Measurements from ENCODE around the gene DGKZ. TPM values are rescaled to one million over a fixed set of nuclear protein-coding genes. Genes with fewer than 3 reads are reported as not detected.

The DGKZ gene
- polyA plus RNA-seq, 2 of the 4 experiments (the other 2 are of a cell fraction), result 12.8 to 28.4 TPM

GRCh38 chr11:46338636-46338987 lies 8.7 kb upstream of the DGKZ start:
- Histone ChIP-seq H3K27ac (peak overlapping the region in 1 of 2 experiments; percentile 52; a peak in 4 of 6 replicates), H3K4me3 (no peak overlapping the region), H3K4me2 (peak overlapping the region; percentile 64), H3K4me1 (peaks cover 14% of the 10 kb centered on the region), H3K9me3 (no peaks in the 10 kb centered on the region)
- FAIRE-seq (no peak), DNase-seq (ENCODE audit: low read depth in 1 of 2, low spot score in 1 of 2) (no peak), ATAC-seq (no peak; a peak in 1 of 6 replicates)
- CTCF ChIA-PET, result interaction anchor here (1.3 to 25.2 kb wide), 5 partner anchors 8 to 100 kb away, joined by 3 to 325 read pairs (median 18); partner anchors contain the start of gene DGKZ
- POLR2A ChIA-PET, result no interaction called here
- TF ChIP-seq EP300 (IDR thresholded peaks at IDR 0.05) (no peak), GATA3 (IDR thresholded peaks at IDR 0.05; ENCODE audit: borderline replicate concordance) (no peak), CHD2 (IDR thresholded peaks at IDR 0.05; ENCODE audit: low read length, partially characterized antibody) (no peak), HOXB13 (CRISPR knock-in tag; IDR thresholded peaks at IDR 0.05; ENCODE audit: low read depth) (no peak)
- WGBS (ENCODE audit: missing lambda C conversion rate), result 52% methylated on average over 9 of the region's 9 CpGs

DNA sequence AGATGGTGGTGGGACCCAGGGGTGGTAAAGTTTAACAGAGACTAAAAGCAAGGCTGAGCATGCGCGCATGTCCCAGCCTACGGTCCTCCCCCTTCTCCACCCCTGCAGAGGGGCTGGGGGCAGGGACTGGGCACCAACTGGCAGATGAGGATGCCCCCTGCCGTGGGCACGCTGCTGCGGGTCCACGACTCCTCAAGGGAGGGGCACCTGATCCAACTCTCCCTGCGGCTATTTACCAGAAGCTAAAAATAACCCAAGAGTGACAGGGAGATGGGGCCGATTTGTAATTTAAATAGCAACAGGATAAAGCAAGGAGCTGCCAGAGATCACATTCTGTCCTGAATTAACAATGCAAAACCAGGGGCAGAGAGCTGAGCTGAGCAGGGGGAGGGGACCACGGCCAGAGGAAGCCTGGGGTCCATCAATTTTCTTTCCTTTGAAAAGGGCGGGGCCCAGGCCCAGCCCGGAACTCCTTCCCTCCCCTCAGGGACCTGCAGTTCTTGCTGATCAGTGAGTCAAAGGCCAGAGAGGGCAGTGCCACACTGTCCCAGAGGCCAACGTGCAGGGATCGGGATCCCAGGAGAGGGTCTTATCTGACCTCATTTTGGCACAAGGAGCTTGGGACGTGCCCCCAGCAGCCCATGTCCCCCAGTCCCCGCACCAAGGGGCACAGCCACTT lies 8.1 kb upstream of the DGKZ start:
- POLR2A ChIA-PET, result no interaction called here

GRCh38 chr11:46339816-46340215 lies 7.4 kb upstream of the DGKZ start:
- Histone ChIP-seq H3K4me3 (no peak overlapping the region), H3K9me3 (no peaks in the 10 kb centered on the region), H3K27ac (no peak overlapping the region; a peak in 1 of 6 replicates), H3K4me2 (no peak overlapping the region), H3K4me1 (peaks cover 14% of the 10 kb centered on the region)
- 0 out of 6 replicates have a peak, but pooled peaks of 1 of the 2 experiments have one; percentile 11 for ATAC-seq
- WGBS (ENCODE audit: missing lambda C conversion rate), result 78% methylated on average over 2 of the region's 2 CpGs
- no peak for FAIRE-seq
- TF ChIP-seq FOSB (CRISPR knock-in tag; IDR thresholded peaks at IDR 0.05) (no peak), EHMT2 (IDR thresholded peaks at IDR 0.05; ENCODE audit: low read depth) (no peak), HOXB5 (CRISPR knock-in tag; IDR thresholded peaks at IDR 0.05) (no peak), HMGXB4 (CRISPR knock-in tag; IDR thresholded peaks at IDR 0.05; ENCODE audit: borderline replicate concordance) (no peak), JUN (IDR thresholded peaks at IDR 0.05) (no peak), POLR2AphosphoS2 (conservative IDR thresholded peaks at IDR 0.05; ENCODE audit: low read length) (no peak), NFE2L2 (conservative IDR thresholded peaks at IDR 0.05; ENCODE audit: low read length) (no peak), CHD4 (IDR thresholded peaks at IDR 0.05; ENCODE audit: borderline replicate concordance) (no peak), HES2 (IDR thresholded peaks at IDR 0.05) (no peak), RFX5 (IDR thresholded peaks at IDR 0.05) (no peak), KDM5A (IDR thresholded peaks at IDR 0.05) (no peak), PHF8 (IDR thresholded peaks at IDR 0.05; ENCODE audit: borderline replicate concordance, low read depth) (no peak), SMC3 (IDR thresholded peaks at IDR 0.05) (no peak), MAFK (IDR thresholded peaks at IDR 0.05; ENCODE audit: partially characterized antibody) (no peak), RCOR1 (IDR thresholded peaks at IDR 0.05; ENCODE audit: low read depth, low read length) (no peak)
- TF ChIP-seq, protein P1, sequence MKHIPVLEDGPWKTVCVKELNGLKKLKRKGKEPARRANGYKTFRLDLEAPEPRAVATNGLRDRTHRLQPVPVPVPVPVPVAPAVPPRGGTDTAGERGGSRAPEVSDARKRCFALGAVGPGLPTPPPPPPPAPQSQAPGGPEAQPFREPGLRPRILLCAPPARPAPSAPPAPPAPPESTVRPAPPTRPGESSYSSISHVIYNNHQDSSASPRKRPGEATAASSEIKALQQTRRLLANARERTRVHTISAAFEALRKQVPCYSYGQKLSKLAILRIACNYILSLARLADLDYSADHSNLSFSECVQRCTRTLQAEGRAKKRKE (CRISPR knock-in tag; IDR thresholded peaks at IDR 0.05; ENCODE audit: low read depth), result no peak
- TF ChIP-seq, protein P2, sequence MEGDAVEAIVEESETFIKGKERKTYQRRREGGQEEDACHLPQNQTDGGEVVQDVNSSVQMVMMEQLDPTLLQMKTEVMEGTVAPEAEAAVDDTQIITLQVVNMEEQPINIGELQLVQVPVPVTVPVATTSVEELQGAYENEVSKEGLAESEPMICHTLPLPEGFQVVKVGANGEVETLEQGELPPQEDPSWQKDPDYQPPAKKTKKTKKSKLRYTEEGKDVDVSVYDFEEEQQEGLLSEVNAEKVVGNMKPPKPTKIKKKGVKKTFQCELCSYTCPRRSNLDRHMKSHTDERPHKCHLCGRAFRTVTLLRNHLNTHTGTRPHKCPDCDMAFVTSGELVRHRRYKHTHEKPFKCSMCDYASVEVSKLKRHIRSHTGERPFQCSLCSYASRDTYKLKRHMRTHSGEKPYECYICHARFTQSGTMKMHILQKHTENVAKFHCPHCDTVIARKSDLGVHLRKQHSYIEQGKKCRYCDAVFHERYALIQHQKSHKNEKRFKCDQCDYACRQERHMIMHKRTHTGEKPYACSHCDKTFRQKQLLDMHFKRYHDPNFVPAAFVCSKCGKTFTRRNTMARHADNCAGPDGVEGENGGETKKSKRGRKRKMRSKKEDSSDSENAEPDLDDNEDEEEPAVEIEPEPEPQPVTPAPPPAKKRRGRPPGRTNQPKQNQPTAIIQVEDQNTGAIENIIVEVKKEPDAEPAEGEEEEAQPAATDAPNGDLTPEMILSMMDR (IDR thresholded peaks at IDR 0.05), result no peak
- TF ChIP-seq, protein P3, sequence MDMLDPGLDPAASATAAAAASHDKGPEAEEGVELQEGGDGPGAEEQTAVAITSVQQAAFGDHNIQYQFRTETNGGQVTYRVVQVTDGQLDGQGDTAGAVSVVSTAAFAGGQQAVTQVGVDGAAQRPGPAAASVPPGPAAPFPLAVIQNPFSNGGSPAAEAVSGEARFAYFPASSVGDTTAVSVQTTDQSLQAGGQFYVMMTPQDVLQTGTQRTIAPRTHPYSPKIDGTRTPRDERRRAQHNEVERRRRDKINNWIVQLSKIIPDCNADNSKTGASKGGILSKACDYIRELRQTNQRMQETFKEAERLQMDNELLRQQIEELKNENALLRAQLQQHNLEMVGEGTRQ (IDR thresholded peaks at IDR 0.05), result no peak
- ChIA-PET CTCF (interaction anchor here (1.1 to 25.2 kb wide), 6 partner anchors 10 to 101 kb away, joined by 3 to 325 read pairs (median 9); no protein-coding TSS in a partner anchor), POLR2A (no interaction called here)
- DNase-seq (ENCODE audit: low read depth in 1 of 2, low spot score in 1 of 2), result no peak

More for the DNA sequence above, 8.1 kb upstream of the DGKZ start:
- ATAC-seq (peak in 1 of 2 experiments; percentile 58; a peak in 3 of 6 replicates), DNase-seq (ENCODE audit: low read depth in 1 of 2, low spot score in 1 of 2) (no peak), FAIRE-seq (no peak)
- 45% methylated on average over 15 of the region's 16 CpGs for WGBS (ENCODE audit: missing lambda C conversion rate)
- TF ChIP-seq NR3C1 (IDR thresholded peaks at IDR 0.05) (no peak), CHD4 (IDR thresholded peaks at IDR 0.05; ENCODE audit: borderline replicate concordance) (no peak), HEYL (CRISPR knock-in tag; IDR thresholded peaks at IDR 0.05) (no peak), SMC3 (IDR thresholded peaks at IDR 0.05) (no peak), ZSCAN20 (CRISPR knock-in tag; IDR thresholded peaks at IDR 0.05) (no peak), ELK1 (IDR thresholded peaks at IDR 0.05; ENCODE audit: low read depth, low read length) (no peak), CBX8 (IDR thresholded peaks at IDR 0.05) (no peak)
- H3K4me1 ChIP-seq, result peaks cover 14% of the 10 kb centered on the region
- peak overlapping the region in 1 of 2 experiments; percentile 52; a peak in 4 of 6 replicates for H3K27ac ChIP-seq
- H3K9me3 ChIP-seq, result no peaks in the 10 kb centered on the region
- H3K4me2 ChIP-seq, result peak overlapping the region; percentile 64
- CTCF ChIA-PET, result interaction anchor here (1.1 to 25.2 kb wide), 8 partner anchors 8 to 100 kb away, joined by 3 to 325 read pairs (median 9); partner anchors contain the start of gene DGKZ
- no peak overlapping the region for H3K4me3 ChIP-seq
